Measurements from ENCODE around the gene FOXE1. TPM values are rescaled to one million over a fixed set of nuclear protein-coding genes. Genes with fewer than 3 reads are reported as not detected.

FOXE1 gene
- polyA plus RNA-seq, 1 of the 3 experiments (the other 2 are of a cell fraction): 0.03 TPM

DNA sequence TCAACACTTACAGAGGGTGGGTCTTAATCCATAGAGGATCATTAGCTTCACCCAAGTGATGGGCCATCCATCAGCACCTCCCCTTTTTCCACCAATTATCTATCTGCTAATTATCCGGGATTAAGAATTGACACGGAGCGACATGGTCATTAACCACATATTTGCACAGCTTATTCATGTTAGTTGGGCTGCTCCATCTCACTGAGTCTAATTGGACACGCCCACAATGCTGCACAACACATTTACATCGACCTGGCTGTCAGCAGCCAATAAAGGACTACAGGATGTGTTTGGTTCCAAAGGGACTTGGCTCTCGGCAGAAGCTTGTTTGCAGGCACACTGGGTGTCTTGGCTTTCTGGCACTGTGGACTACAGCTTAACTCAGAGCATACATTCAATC, 21.6 kb downstream of the FOXE1 start:
- ChIA-PET POLR2A (no interaction called here), CTCF (interaction anchor here (0.6 to 1.2 kb wide), 3 partner anchors 16 to 70 kb away, joined by 3 read pairs; no protein-coding TSS in a partner anchor)
- DNase-seq: no peak
- no peak overlapping the region for H3K4me2 ChIP-seq
- H3K36me3 ChIP-seq (replicated peaks in 1 of 2; ENCODE audit: control insufficient read depth in 1 of 2, insufficient read depth in 2 of 2, low read length in 1 of 2): no peaks in the 10 kb centered on the region
- peaks cover 20% of the 10 kb centered on the region for H3F3A ChIP-seq (replicated peaks; ENCODE audit: insufficient read depth)
- no peaks in the 10 kb centered on the region for H3K9me2 ChIP-seq
- H3K4me3 ChIP-seq (ENCODE audit: low read depth in 2 of 2, low read length in 1 of 2): no peak overlapping the region
- H3K79me2 ChIP-seq (ENCODE audit: insufficient read depth): no peaks in the 10 kb centered on the region
- H3K9me3 ChIP-seq: no peaks in the 10 kb centered on the region
- TF ChIP-seq, protein P1, sequence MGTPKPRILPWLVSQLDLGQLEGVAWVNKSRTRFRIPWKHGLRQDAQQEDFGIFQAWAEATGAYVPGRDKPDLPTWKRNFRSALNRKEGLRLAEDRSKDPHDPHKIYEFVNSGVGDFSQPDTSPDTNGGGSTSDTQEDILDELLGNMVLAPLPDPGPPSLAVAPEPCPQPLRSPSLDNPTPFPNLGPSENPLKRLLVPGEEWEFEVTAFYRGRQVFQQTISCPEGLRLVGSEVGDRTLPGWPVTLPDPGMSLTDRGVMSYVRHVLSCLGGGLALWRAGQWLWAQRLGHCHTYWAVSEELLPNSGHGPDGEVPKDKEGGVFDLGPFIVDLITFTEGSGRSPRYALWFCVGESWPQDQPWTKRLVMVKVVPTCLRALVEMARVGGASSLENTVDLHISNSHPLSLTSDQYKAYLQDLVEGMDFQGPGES (IDR thresholded peaks at IDR 0.05; ENCODE audit: low read depth, low read length): no peak
- TF ChIP-seq NRF1 (IDR thresholded peaks at IDR 0.05; ENCODE audit: low read depth, low read length) (no peak), TCF12 (IDR thresholded peaks at IDR 0.05) (no peak), FOSL2 (IDR thresholded peaks at IDR 0.05; ENCODE audit: borderline replicate concordance, low read depth) (no peak), TAF1 (IDR thresholded peaks at IDR 0.05; ENCODE audit: borderline replicate concordance, low read depth, low read length) (no peak), JUND (IDR thresholded peaks at IDR 0.05) (no peak), YY1 (IDR thresholded peaks at IDR 0.05; ENCODE audit: low read depth) (no peak)
- TF ChIP-seq, protein P2, sequence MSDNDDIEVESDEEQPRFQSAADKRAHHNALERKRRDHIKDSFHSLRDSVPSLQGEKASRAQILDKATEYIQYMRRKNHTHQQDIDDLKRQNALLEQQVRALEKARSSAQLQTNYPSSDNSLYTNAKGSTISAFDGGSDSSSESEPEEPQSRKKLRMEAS (IDR thresholded peaks at IDR 0.05; ENCODE audit: low read depth): no peak
- TF ChIP-seq, protein P3, sequence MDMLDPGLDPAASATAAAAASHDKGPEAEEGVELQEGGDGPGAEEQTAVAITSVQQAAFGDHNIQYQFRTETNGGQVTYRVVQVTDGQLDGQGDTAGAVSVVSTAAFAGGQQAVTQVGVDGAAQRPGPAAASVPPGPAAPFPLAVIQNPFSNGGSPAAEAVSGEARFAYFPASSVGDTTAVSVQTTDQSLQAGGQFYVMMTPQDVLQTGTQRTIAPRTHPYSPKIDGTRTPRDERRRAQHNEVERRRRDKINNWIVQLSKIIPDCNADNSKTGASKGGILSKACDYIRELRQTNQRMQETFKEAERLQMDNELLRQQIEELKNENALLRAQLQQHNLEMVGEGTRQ (IDR thresholded peaks at IDR 0.05; ENCODE audit: borderline replicate concordance, low read depth, low read length): no peak
- no peaks in the 10 kb centered on the region for H3K27me3 ChIP-seq (ENCODE audit: insufficient read depth)
- WGBS (ENCODE audit: low lambda C conversion rate): 80% methylated on average over 6 of the region's 6 CpGs
- no peak overlapping the region for H3K27ac ChIP-seq (ENCODE audit: low read depth in 2 of 2, low read length in 1 of 2)
- H4K20me1 ChIP-seq (ENCODE audit: insufficient read depth): no peaks in the 10 kb centered on the region
- no peak overlapping the region for H2AFZ ChIP-seq (ENCODE audit: low read depth)
- H3K9ac ChIP-seq: no peak overlapping the region
- peaks cover 0 to 3% of the 10 kb centered on the region in 2 experiments; a peak in 1 of 4 replicates for H3K4me1 ChIP-seq (ENCODE audit: control insufficient read depth in 1 of 2, insufficient read depth in 2 of 2, low read depth in 1 of 2, low read length in 1 of 2)

DNA sequence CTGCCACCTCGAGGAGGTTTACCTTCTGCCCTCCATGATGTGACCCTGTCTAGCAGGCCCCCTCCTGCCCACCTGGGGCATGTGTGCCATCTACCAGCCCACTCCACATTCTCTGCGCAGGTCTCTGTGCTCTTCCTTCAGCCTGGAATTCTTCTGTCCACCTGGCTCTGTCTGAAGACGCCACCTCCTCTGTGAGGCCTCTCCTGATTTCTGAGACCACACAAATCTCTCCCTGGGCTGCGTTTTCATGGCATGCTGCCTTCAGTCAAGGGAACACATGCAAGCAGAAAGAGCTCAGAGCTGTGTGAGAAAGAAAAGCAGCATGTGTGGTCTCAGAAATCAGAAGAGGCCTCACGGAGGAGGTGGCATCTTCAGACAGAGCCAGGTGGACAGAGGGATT, 22.1 kb downstream of the FOXE1 start:
- CTCF ChIA-PET: interaction anchor here (0.9 kb wide), 1 partner anchor 15 kb away, joined by 3 read pairs; no protein-coding TSS in a partner anchor

More for the DNA sequence above, 22.1 kb downstream of the FOXE1 start:
- Histone ChIP-seq H3K79me2 (ENCODE audit: insufficient read depth) (no peaks in the 10 kb centered on the region), H3K9me2 (no peaks in the 10 kb centered on the region), H3K4me3 (ENCODE audit: low read depth in 2 of 2, low read length in 1 of 2) (no peak overlapping the region), H3K9ac (no peak overlapping the region), H3K27ac (ENCODE audit: low read depth in 2 of 2, low read length in 1 of 2) (no peak overlapping the region), H3K4me2 (no peak overlapping the region), H2AFZ (ENCODE audit: low read depth) (no peak overlapping the region), H3K36me3 (replicated peaks in 1 of 2; ENCODE audit: control insufficient read depth in 1 of 2, insufficient read depth in 2 of 2, low read length in 1 of 2) (no peaks in the 10 kb centered on the region), H4K20me1 (ENCODE audit: insufficient read depth) (no peaks in the 10 kb centered on the region), H3K4me1 (ENCODE audit: control insufficient read depth in 1 of 2, insufficient read depth in 2 of 2, low read depth in 1 of 2, low read length in 1 of 2) (peaks cover 0 to 3% of the 10 kb centered on the region in 2 experiments; a peak in 1 of 4 replicates), H3F3A (replicated peaks; ENCODE audit: insufficient read depth) (peaks cover 20% of the 10 kb centered on the region), H3K27me3 (ENCODE audit: insufficient read depth) (no peaks in the 10 kb centered on the region), H3K9me3 (no peaks in the 10 kb centered on the region)
- 70% methylated on average over 5 of the region's 5 CpGs for WGBS (ENCODE audit: low lambda C conversion rate)
- no peak for DNase-seq
- POLR2A ChIA-PET: no interaction called here
- TF ChIP-seq, protein P4, sequence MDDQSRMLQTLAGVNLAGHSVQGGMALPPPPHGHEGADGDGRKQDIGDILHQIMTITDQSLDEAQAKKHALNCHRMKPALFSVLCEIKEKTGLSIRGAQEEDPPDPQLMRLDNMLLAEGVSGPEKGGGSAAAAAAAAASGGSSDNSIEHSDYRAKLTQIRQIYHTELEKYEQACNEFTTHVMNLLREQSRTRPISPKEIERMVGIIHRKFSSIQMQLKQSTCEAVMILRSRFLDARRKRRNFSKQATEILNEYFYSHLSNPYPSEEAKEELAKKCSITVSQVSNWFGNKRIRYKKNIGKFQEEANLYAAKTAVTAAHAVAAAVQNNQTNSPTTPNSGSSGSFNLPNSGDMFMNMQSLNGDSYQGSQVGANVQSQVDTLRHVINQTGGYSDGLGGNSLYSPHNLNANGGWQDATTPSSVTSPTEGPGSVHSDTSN (IDR thresholded peaks at IDR 0.05): no peak
- TF ChIP-seq MXI1 (IDR thresholded peaks at IDR 0.05; ENCODE audit: low read depth, low read length) (no peak), TEAD4 (IDR thresholded peaks at IDR 0.05; ENCODE audit: borderline replicate concordance, insufficient read depth) (no peak), EZH2phosphoT487 (IDR thresholded peaks at IDR 0.05; ENCODE audit: borderline replicate concordance, low read depth) (no peak), FOXM1 (IDR thresholded peaks at IDR 0.05; ENCODE audit: low read depth) (no peak), ELF1 (IDR thresholded peaks at IDR 0.05) (no peak), RCOR1 (IDR thresholded peaks at IDR 0.05; ENCODE audit: low read length) (no peak)
- TF ChIP-seq, protein P5, sequence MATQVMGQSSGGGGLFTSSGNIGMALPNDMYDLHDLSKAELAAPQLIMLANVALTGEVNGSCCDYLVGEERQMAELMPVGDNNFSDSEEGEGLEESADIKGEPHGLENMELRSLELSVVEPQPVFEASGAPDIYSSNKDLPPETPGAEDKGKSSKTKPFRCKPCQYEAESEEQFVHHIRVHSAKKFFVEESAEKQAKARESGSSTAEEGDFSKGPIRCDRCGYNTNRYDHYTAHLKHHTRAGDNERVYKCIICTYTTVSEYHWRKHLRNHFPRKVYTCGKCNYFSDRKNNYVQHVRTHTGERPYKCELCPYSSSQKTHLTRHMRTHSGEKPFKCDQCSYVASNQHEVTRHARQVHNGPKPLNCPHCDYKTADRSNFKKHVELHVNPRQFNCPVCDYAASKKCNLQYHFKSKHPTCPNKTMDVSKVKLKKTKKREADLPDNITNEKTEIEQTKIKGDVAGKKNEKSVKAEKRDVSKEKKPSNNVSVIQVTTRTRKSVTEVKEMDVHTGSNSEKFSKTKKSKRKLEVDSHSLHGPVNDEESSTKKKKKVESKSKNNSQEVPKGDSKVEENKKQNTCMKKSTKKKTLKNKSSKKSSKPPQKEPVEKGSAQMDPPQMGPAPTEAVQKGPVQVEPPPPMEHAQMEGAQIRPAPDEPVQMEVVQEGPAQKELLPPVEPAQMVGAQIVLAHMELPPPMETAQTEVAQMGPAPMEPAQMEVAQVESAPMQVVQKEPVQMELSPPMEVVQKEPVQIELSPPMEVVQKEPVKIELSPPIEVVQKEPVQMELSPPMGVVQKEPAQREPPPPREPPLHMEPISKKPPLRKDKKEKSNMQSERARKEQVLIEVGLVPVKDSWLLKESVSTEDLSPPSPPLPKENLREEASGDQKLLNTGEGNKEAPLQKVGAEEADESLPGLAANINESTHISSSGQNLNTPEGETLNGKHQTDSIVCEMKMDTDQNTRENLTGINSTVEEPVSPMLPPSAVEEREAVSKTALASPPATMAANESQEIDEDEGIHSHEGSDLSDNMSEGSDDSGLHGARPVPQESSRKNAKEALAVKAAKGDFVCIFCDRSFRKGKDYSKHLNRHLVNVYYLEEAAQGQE (IDR thresholded peaks at IDR 0.05; ENCODE audit: low read depth, low read length): no peak
- TF ChIP-seq, protein P6, sequence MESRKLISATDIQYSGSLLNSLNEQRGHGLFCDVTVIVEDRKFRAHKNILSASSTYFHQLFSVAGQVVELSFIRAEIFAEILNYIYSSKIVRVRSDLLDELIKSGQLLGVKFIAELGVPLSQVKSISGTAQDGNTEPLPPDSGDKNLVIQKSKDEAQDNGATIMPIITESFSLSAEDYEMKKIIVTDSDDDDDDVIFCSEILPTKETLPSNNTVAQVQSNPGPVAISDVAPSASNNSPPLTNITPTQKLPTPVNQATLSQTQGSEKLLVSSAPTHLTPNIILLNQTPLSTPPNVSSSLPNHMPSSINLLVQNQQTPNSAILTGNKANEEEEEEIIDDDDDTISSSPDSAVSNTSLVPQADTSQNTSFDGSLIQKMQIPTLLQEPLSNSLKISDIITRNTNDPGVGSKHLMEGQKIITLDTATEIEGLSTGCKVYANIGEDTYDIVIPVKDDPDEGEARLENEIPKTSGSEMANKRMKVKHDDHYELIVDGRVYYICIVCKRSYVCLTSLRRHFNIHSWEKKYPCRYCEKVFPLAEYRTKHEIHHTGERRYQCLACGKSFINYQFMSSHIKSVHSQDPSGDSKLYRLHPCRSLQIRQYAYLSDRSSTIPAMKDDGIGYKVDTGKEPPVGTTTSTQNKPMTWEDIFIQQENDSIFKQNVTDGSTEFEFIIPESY (IDR thresholded peaks at IDR 0.05; ENCODE audit: borderline replicate concordance, low read depth): no peak

All from SK-N-SH (cell line).